ENCODE data around the gene RHOBTB3.
"Not testable (repeated sequence)": the region's sequence is repeated elsewhere in the genome, so short reads cannot be mapped to it uniquely, and the experiment has no call there.

The RHOBTB3 gene

DNA sequence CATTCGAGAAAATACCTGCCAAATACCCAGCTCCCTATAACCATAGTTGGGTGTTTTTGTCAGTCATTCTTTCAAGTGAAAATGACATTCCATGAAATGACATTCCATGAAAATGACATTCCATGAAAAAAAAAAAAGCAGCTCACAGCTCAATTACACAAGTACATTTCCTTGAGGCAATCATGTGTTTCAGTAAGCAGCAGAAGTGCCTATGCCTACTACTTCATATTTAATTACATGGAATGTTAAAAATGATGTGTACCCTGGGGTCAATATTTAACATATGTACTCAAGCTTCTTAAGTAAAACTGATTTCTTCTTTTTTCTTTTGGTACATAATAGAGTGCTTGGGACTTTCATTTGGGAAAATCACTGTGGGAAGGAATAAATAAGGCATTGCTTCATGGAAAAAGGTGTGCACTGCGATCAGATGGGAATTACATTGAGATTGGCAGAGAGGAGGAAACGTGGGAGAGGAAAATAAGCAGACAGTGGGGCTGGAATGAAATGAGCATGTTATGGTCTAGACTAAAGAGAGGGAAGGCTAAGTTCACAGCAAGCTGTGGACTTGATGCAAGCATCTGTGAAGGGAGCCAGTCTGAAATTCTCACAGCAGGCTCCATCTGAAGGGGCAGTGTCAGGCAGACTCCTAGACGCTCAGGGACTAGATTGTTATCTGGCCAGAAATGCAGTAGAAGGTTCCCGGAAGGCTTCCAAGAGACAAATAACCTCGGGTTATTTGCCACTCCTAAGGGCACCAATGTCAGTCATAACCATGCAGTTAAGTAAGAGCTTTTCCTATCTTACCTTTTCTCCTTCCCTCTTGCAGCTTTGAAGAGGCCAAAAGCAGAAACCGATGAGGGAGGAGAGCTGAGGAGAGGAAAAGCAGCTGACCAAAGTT lies 33.1 kb upstream of the RHOBTB3 start:
- TF ChIP-seq, protein P1, sequence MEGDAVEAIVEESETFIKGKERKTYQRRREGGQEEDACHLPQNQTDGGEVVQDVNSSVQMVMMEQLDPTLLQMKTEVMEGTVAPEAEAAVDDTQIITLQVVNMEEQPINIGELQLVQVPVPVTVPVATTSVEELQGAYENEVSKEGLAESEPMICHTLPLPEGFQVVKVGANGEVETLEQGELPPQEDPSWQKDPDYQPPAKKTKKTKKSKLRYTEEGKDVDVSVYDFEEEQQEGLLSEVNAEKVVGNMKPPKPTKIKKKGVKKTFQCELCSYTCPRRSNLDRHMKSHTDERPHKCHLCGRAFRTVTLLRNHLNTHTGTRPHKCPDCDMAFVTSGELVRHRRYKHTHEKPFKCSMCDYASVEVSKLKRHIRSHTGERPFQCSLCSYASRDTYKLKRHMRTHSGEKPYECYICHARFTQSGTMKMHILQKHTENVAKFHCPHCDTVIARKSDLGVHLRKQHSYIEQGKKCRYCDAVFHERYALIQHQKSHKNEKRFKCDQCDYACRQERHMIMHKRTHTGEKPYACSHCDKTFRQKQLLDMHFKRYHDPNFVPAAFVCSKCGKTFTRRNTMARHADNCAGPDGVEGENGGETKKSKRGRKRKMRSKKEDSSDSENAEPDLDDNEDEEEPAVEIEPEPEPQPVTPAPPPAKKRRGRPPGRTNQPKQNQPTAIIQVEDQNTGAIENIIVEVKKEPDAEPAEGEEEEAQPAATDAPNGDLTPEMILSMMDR (IDR thresholded peaks at IDR 0.05; ENCODE audit: insufficient read depth, missing control alignments) = no peak
- no peak for DNase-seq (ENCODE audit: insufficient read length, low spot score)
- no peak for FAIRE-seq

DNA sequence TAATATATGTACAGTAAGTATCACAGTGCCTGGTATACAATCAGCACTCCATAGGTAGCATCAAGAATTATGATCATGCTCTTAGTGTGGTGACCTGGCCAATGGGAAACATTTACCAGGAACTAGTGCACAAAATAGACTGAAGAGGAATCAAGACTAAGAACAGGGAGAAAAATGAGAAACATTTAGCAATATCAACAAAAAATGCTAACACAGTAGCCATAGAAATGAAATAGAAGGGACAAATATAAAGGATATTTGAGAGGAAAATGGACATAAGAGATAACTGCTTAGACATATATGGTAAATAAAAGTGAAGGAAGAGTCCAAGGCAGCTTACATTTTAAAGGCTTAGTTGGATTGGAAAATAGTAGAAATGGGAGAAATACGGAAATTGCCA lies 31.8 kb upstream of the RHOBTB3 start:
- TF ChIP-seq, protein P1 (IDR thresholded peaks at IDR 0.05; ENCODE audit: insufficient read depth, missing control alignments) = no peak
- FAIRE-seq (no peak), DNase-seq (ENCODE audit: insufficient read length, low spot score) (no peak)

DNA sequence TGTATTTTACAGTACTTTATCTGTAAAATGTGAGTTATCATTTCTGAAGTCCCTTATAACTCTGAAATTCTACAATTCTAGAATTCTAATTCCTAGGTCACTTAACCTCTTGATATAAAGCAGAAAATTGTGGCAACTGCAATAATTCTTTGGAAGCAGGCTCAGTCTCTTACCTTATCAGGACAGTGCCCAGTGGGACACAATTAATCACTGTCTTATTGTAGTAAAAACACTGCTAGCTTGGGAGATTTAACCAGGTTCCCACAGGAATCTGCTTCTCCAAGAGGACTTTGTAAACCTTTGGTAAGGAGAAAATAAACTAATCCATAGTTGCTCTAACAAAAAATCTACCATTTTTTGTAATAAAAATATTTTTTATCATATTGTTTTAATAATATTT lies 30.1 kb upstream of the RHOBTB3 start:
- no peak for DNase-seq (ENCODE audit: insufficient read length, low spot score)

DNA sequence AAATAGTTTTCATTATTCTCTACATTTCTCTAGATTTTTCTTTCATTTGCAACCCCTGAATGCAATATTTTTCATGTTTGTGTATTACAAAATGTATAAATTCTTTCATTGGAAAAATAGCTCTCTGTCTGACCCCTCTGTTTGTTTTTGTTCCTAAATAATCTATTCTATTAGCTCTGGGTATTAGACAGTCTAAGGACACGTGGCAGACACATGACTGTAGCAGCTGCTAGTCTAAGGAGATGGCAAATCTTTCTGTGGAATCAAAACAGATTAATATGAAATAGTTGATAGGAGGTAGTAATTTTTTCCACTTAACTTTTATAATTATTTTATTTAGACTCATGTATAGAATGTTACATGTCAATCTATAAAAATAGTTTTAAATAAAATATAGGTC lies 27.0 kb upstream of the RHOBTB3 start:
- FAIRE-seq = no peak
- no peak for DNase-seq (ENCODE audit: insufficient read length, low spot score)
- TF ChIP-seq, protein P1 (IDR thresholded peaks at IDR 0.05; ENCODE audit: insufficient read depth, missing control alignments) = no peak

More for the DNA sequence above, 30.1 kb upstream of the RHOBTB3 start:
- no peak for FAIRE-seq
- TF ChIP-seq, protein P1 (IDR thresholded peaks at IDR 0.05; ENCODE audit: insufficient read depth, missing control alignments) = no peak

DNA sequence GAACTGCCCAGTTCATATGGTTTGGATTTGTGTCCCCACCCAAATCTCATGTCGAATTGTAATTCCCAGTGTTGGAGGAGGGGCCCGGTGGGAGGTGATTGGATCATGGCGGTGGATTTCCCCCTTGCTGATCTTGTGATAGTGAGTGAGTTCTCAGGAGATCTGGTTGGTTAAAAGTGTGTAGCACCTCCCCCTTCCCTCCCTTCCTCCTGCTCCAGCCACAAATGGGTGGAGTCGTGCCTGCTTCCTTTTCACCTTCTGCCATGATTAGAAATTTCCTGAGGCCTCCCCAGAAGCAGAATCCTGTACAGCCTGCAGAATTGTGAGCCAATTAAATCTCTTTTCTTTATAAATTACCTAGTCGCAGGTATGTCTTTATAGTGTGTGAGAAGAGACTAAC lies 24.9 kb upstream of the RHOBTB3 start:
- not testable (repeated sequence) for DNase-seq (ENCODE audit: insufficient read length, low spot score); FAIRE-seq

DNA sequence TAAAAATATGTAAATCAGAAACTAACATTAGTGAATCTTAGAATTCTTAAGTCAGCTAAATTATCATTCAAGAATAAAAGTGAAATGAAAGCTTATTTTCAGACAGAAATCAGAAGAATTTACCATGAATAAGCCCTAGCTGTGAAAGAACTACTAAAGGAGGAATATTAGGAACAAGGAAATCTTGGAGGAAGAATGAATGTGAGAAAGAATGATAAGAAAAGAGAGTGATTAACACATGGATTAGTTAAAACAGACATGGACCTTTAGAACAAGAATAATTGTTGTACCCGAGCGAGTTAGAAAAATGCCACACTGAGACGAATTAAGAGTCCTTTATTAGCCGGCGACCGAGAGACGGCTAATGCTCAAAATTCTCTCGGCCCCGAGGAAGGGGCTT lies 24.1 kb upstream of the RHOBTB3 start:
- TF ChIP-seq, protein P1 (IDR thresholded peaks at IDR 0.05; ENCODE audit: insufficient read depth, missing control alignments) = no peak
- FAIRE-seq (no peak), DNase-seq (ENCODE audit: insufficient read length, low spot score) (no peak)

DNA sequence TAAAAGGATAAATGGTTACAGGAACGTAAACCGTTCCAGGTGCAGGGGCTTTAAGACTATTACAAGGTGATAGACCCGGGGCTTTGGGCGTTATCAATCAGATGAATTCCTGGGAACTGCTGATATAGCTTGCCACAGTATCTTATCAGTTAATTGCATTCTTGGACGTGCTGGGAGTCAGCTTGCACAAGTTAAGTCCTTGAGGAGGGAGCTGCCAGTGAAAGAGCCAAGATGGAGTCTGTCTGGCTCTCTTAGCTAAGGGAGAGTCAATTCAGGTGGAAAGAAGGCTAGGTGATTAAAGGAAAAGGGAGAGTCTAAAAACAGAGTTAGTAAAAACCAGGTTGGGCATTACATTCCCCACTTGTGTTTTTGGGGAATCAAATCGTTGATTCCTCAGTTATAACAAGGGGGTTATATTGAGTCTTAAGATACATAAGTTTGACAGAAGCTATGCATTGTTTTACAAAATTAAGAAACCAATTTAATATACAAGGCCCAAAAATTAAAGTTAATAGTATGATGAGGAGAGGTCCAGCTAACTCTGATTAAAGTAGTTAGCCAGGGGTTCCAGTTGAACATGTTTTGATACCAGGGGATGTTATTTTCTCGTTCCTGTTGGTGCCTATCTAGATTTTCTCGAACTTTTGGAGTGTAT lies 23.5 kb upstream of the RHOBTB3 start:
- DNase-seq (ENCODE audit: insufficient read length, low spot score) = not testable (repeated sequence)

DNA sequence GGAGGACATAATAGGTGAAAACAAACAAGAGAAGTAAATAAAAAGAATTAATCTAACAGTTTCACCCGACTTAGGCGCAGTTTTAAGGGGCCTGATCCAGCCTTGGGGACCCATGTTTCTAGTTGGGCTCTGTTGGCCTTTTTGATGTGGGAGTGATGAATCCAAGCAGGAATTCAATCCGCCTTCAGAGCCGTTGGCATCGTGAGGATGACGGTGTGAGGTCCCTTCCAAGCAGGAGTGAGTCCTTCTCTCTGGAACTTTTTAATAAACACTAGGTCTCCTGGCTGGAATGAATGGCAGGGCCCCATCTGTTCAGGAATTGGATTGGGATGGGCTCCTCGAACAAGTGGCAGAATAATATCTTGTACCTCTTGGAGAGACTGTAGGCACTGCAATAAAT lies 22.3 kb upstream of the RHOBTB3 start:
- FAIRE-seq (no peak), DNase-seq (ENCODE audit: insufficient read length, low spot score) (no peak)
- TF ChIP-seq, protein P1 (IDR thresholded peaks at IDR 0.05; ENCODE audit: insufficient read depth, missing control alignments) = no peak

More for the DNA sequence above, 23.5 kb upstream of the RHOBTB3 start:
- not testable (repeated sequence) for FAIRE-seq

Data from D721Med (cell line).